DMS 273 treated with DMSO at 0.1 percent for 48 hours (cell line): ENCODE measurements around the gene DENND1A.

Experiments used
- DNase-seq: peaks from one replicate; lab custom pipeline; 2025; lab: John Stamatoyannopoulos, UW

Gene DENND1A

GRCh38 chr9:123390337-123391135, 539.4 kb downstream of the DENND1A start:
- DNase-seq, result no peak

GRCh38 chr9:123389698-123390097, 540.2 kb downstream of the DENND1A start:
- DNase-seq, result no peak

- no peak for DNase-seq
Observed at GRCh38 chr9:123389070-123389469, 540.9 kb downstream of the DENND1A start.

- no peak for DNase-seq
Observed at GRCh38 chr9:123387686-123388085, 542.2 kb downstream of the DENND1A start.

GRCh38 chr9:123383512-123384170, 546.3 kb downstream of the DENND1A start:
- DNase-seq, result no peak

- no peak for DNase-seq
Observed at GRCh38 chr9:123382653-123383511, 547.0 kb downstream of the DENND1A start.

- no peak for DNase-seq
Observed at GRCh38 chr9:123380852-123381705, 548.8 kb downstream of the DENND1A start.

- no peak for DNase-seq
Observed at GRCh38 chr9:123378956-123379660, 550.8 kb downstream of the DENND1A start.

- DNase-seq, result no peak
Observed at GRCh38 chr9:123378025-123378424, 551.9 kb downstream of the DENND1A start.

- DNase-seq, result no peak
Observed at GRCh38 chr9:123377211-123377971, 552.5 kb downstream of the DENND1A start.

- DNase-seq, result no peak
Observed at GRCh38 chr9:123376218-123377071, 553.5 kb downstream of the DENND1A start.

GRCh38 chr9:123375469-123376132, 554.3 kb downstream of the DENND1A start:
- no peak for DNase-seq

GRCh38 chr9:123373946-123374345, 556.0 kb downstream of the DENND1A start:
- no peak for DNase-seq

- DNase-seq, result no peak
Observed at GRCh38 chr9:123373447-123373923, 556.4 kb downstream of the DENND1A start.

- DNase-seq, result no peak
Observed at GRCh38 chr9:123372766-123373446, 557.0 kb downstream of the DENND1A start.

GRCh38 chr9:123371805-123372590, 557.9 kb downstream of the DENND1A start:
- DNase-seq, result no peak

- no peak for DNase-seq
Observed at GRCh38 chr9:123371228-123371584, 558.7 kb downstream of the DENND1A start.
